IMR-90 (cell line): ENCODE data around the gene CPXM2. TPM values are rescaled to one million over a fixed set of nuclear protein-coding genes. Genes with fewer than 3 reads are reported as not detected.

ENCODE experiments used
- ATAC-seq: fragments of 200-7000 bp; cut with Tn5 transposase; 2 replicates; pipeline ENCODE4 v1.9.1; 2020; ENCODE audit warnings: low read depth, mild to moderate bottlenecking, moderate library complexity
- BruUV-seq: library from RNA; stranded (reverse); fragments of 400-500 nt; replicated peaks from 2 replicates; lab custom pipeline; 2021; lab: Mats Ljungman, UMichigan
- CTCF ChIA-PET: fragments of 300-600 bp; formaldehyde crosslinking; extraction: SDS; loops from one replicate; lab custom pipeline; 2021; ENCODE audit warnings: antibody characterized with exemption; lab: Yijun Ruan, JAX
- POLR2A ChIA-PET: fragments of 300-600 bp; sonication (Branson Sonifier 250); formaldehyde crosslinking; loops from one replicate; lab custom pipeline; 2022; ENCODE audit warnings: antibody characterized with exemption; ENCODE audit not compliant: unreplicated experiment; lab: Charles Lee
- DNase-seq: peaks from one replicate; pipeline ENCODE4 v3.0.0; 2013
- H2AFZ ChIP-seq: replicated peaks from 2 replicates; pipeline ENCODE3; 2013; ENCODE audit warnings: low read length, mild to moderate bottlenecking; ENCODE audit not compliant: poor library complexity
- H2AK5ac ChIP-seq: 2 replicates; pipeline ENCODE4 v1.6.1; 2013; ENCODE audit warnings: low read depth, low read length, inconsistent platforms
- H2AK9ac ChIP-seq: replicated peaks from 2 replicates; pipeline ENCODE3; 2013; ENCODE audit warnings: mild to moderate bottlenecking, low read depth, low read length, moderate library complexity; ENCODE audit not compliant: poor library complexity
- H2BK120ac ChIP-seq: 2 replicates; pipeline ENCODE4 v1.6.1; 2013; ENCODE audit warnings: low read depth, low read length, inconsistent platforms
- H2BK15ac ChIP-seq: 3 replicates; pipeline ENCODE4 v1.6.1; 2013; ENCODE audit warnings: low read depth, low read length, inconsistent platforms
- H2BK20ac ChIP-seq: 2 replicates; pipeline ENCODE4 v1.6.1; 2013; ENCODE audit warnings: low read depth, mild to moderate bottlenecking, inconsistent platforms, low read length, moderate library complexity
- H2BK5ac ChIP-seq: 2 replicates; pipeline ENCODE4 v1.6.1; 2013; ENCODE audit warnings: mild to moderate bottlenecking, low read depth, low read length, inconsistent platforms; ENCODE audit not compliant: poor library complexity, severe bottlenecking
- H3K14ac ChIP-seq: replicated peaks from 2 replicates; pipeline ENCODE4 v1.6.1; 2013; ENCODE audit warnings: low read depth, low read length, inconsistent platforms
- H3K18ac ChIP-seq: 2 replicates; pipeline ENCODE4 v1.6.1; 2013; ENCODE audit warnings: low read depth, low read length, control low read depth
- H3K23ac ChIP-seq: 2 replicates; pipeline ENCODE4 v1.6.1; 2013; ENCODE audit warnings: low read depth, low read length, inconsistent platforms
- H3K27ac ChIP-seq: 2 replicates; pipeline ENCODE4 v1.5.1; 2013; ENCODE audit warnings: mild to moderate bottlenecking, control low read depth, low read length; ENCODE audit not compliant: insufficient read depth
- H3K27me3 ChIP-seq: 2 replicates; pipeline ENCODE4 v1.6.1; 2013; ENCODE audit warnings: low read length; ENCODE audit not compliant: control insufficient read depth, insufficient read depth
- H3K36me3 ChIP-seq: 2 replicates; pipeline ENCODE4 v1.6.1; 2013; ENCODE audit warnings: low read length, mixed read lengths; ENCODE audit not compliant: control insufficient read depth, insufficient read depth
- H3K4ac ChIP-seq: 2 replicates; pipeline ENCODE4 v1.6.1; 2013; ENCODE audit warnings: low read depth, low read length, inconsistent platforms
- H3K4me1 ChIP-seq: 2 replicates; pipeline ENCODE4 v1.6.1; 2013; ENCODE audit warnings: low read length, mixed read lengths; ENCODE audit not compliant: control insufficient read depth, insufficient read depth
- H3K4me2 ChIP-seq: 2 replicates; pipeline ENCODE4 v1.6.1; 2013; ENCODE audit warnings: low read depth, mild to moderate bottlenecking, control low read depth, low read length, moderate library complexity
- H3K4me3 ChIP-seq: 2 replicates; pipeline ENCODE4 v1.5.1; 2013; ENCODE audit warnings: low read depth, mild to moderate bottlenecking, control low read depth, low read length, moderate library complexity; ENCODE audit not compliant: insufficient read depth
- H3K56ac ChIP-seq: 2 replicates; pipeline ENCODE4 v1.6.1; 2013; ENCODE audit warnings: low read length, inconsistent platforms; ENCODE audit not compliant: insufficient read depth; ENCODE audit errors: extremely low read depth
- H3K79me1 ChIP-seq, 2 experiments: 2 replicates each; pipeline ENCODE4 v1.6.1; 2013; ENCODE audit warnings: low read length in 2 of 2, inconsistent platforms in 1 of 2, low read depth in 1 of 2
- H3K9ac ChIP-seq: 2 replicates; pipeline ENCODE4 v1.6.1; 2013; ENCODE audit warnings: low read depth, low read length, control low read depth
- H3K9me1 ChIP-seq: 2 replicates; pipeline ENCODE4 v1.6.1; 2013; ENCODE audit warnings: low read length, inconsistent platforms; ENCODE audit not compliant: insufficient read depth
- H3K9me3 ChIP-seq: 2 replicates; pipeline ENCODE4 v1.6.1; 2013; ENCODE audit warnings: low read length; ENCODE audit not compliant: control insufficient read depth, insufficient read depth
- H4K20me1 ChIP-seq: 2 replicates; pipeline ENCODE4 v1.6.1; 2013; ENCODE audit warnings: low read length, inconsistent platforms; ENCODE audit not compliant: insufficient read depth
- H4K5ac ChIP-seq: 2 replicates; pipeline ENCODE4 v1.6.1; 2013; ENCODE audit warnings: mild to moderate bottlenecking, low read depth, low read length, control low read depth
- H4K8ac ChIP-seq, 2 experiments: 2 replicates each; pipeline ENCODE4 v1.6.1; 2013; ENCODE audit warnings: low read depth in 2 of 2, low read length in 2 of 2, control low read depth in 1 of 2, inconsistent platforms in 1 of 2
- H4K91ac ChIP-seq: 2 replicates; pipeline ENCODE4 v1.6.1; 2013; ENCODE audit warnings: low read depth, low read length, inconsistent platforms; ENCODE audit not compliant: insufficient read depth
- BHLHE40 ChIP-seq: fragments of 150-350 bp; IDR thresholded peaks from 2 replicates; pipeline ENCODE4 v1.6.1; 2016; ENCODE audit warnings: mild to moderate bottlenecking, low read depth, low read length
- CHD1 ChIP-seq: IDR thresholded peaks from 2 replicates; pipeline ENCODE4 v1.6.1; 2012; ENCODE audit warnings: low read depth, low read length, improper control_type of control experiment
- MAFK ChIP-seq: IDR thresholded peaks from 2 replicates; pipeline ENCODE4 v1.6.1; 2012; ENCODE audit warnings: low read depth, low read length, improper control_type of control experiment
- MXI1 ChIP-seq: IDR thresholded peaks from 2 replicates; pipeline ENCODE4 v1.6.1; 2012; ENCODE audit warnings: low read depth, mild to moderate bottlenecking, low read length, moderate library complexity, borderline replicate concordance
- RCOR1 ChIP-seq: IDR thresholded peaks from 2 replicates; pipeline ENCODE4 v1.6.1; 2012; ENCODE audit warnings: mild to moderate bottlenecking, low read length, improper control_type of control experiment; ENCODE audit not compliant: insufficient replicate concordance
- WGBS, 2 experiments: methylation state at CpG; one replicate each; pipeline versions ENCODE4 v1.1.5 to v1.1.7; 2013; ENCODE audit warnings: missing lambda C conversion rate in 2 of 2; ENCODE audit not compliant: insufficient read length in 1 of 2; ENCODE audit errors: extremely low coverage in 2 of 2; 5-methylcytosine and 5-hydroxymethylcytosine counted together
- dilution Hi-C: fragments of 300-500 bp; cut with HindIII; formaldehyde crosslinking; loops from one replicate; pipeline ENCODE4 v1.14.3; 2018; ENCODE audit warnings: low sequenced_read_pairs; ENCODE audit not compliant: unreplicated experiment
- in situ Hi-C: fragments of 300-500 bp; cut with MboI; formaldehyde crosslinking; loops from 3 replicates; pipeline ENCODE4 v1.14.3; 2019; ENCODE audit warnings: low sequenced_read_pairs, inconsistent platforms, mixed read lengths
- intact Hi-C: fragments of 100-400 bp; cut with micrococcal nuclease; formaldehyde crosslinking; loops from 2 replicates; pipeline ENCODE4 v1.10.0; 2022
- polyA plus RNA-seq, 3 experiments: library from polyadenylated mRNA; depleted of rRNA; stranded (reverse); fragments of >200 nt; gene quantifications; 2 replicates each; pipeline ENCODE4 v1.2.3, GENCODE V29; 2012; ENCODE audit warnings: low replicate concordance in 1 of 3
- total RNA-seq: library from RNA; depleted of rRNA; stranded (reverse); fragments of >200 nt; gene quantifications from 2 replicates; pipeline ENCODE4 v1.2.3, GENCODE V29; 2012

CPXM2 gene
- total and polyA plus RNA-seq, 2 of the 4 experiments (the other 2 are of a cell fraction) = not detected

GRCh38 chr10:123928427-123928826, 36.8 kb upstream of the CPXM2 start:
- intact Hi-C loops (no loop called here), dilution Hi-C loops (no loop called here), in situ Hi-C loops (no loop called here)
- Histone ChIP-seq H2AK9ac (no peak overlapping the region), H3K9me3 (peaks cover 24% of the 10 kb centered on the region), H3K9me1 (no peaks in the 10 kb centered on the region), H2BK20ac (no peak overlapping the region), H3K27ac (no peak overlapping the region), H2BK5ac (no peak overlapping the region), H4K5ac (no peak overlapping the region), H3K4ac (no peak overlapping the region), H4K91ac (no peak overlapping the region), H3K18ac (no peak overlapping the region), H3K79me1 (no peaks in the 10 kb centered on the region), H3K9ac (no peak overlapping the region), H2AFZ (no peak overlapping the region), H2AK5ac (no peak overlapping the region), H3K4me3 (no peak overlapping the region), H3K14ac (no peak overlapping the region), H3K4me1 (no peaks in the 10 kb centered on the region), H2BK15ac (no peak overlapping the region), H4K20me1 (no peaks in the 10 kb centered on the region), H3K23ac (no peak overlapping the region), H2BK120ac (no peak overlapping the region), H3K4me2 (no peak overlapping the region), H3K56ac (no peak overlapping the region), H3K27me3 (no peaks in the 10 kb centered on the region), H4K8ac (no peak overlapping the region), H3K36me3 (no peaks in the 10 kb centered on the region)
- 60% methylated on average over 2 of the region's 2 CpGs; no CpG with 5 or more reads in 1 of the 2 experiments for WGBS, 2 experiments
- ATAC-seq (no peak), DNase-seq (no peak)
- BruUV-seq = no TSS peak
- no peak for TF ChIP-seq BHLHE40
- no peak for TF ChIP-seq MAFK
- TF ChIP-seq RCOR1 = no peak
- no peak for TF ChIP-seq CHD1
- TF ChIP-seq MXI1 = no peak
- POLR2A ChIA-PET = no interaction called here
- CTCF ChIA-PET = no interaction called here
